Fibroblast of pulmonary artery (primary cell): ENCODE results near the gene COX6B1.
"Not testable (repeated sequence)": the region's sequence is repeated elsewhere in the genome, so short reads cannot be mapped to it uniquely, and the experiment has no call there.

Source experiments
- DNase-seq: peaks from one replicate; pipeline ENCODE4 v3.0.0-alpha.2; 2010; ENCODE audit warnings: low read depth
- H3K4me3 ChIP-seq: replicated peaks from 2 replicates; pipeline ENCODE4 v1.5.1; 2011; ENCODE audit warnings: low read depth, mild to moderate bottlenecking, control low read depth, low read length, moderate library complexity
- TF ChIP-seq, protein P1 (sequence below): IDR thresholded peaks from 2 replicates; pipeline ENCODE4 v1.5.1; 2011; ENCODE audit warnings: mild to moderate bottlenecking, control low read depth, low read length, inconsistent platforms; ENCODE audit errors: missing control alignments

The COX6B1 gene

DNA sequence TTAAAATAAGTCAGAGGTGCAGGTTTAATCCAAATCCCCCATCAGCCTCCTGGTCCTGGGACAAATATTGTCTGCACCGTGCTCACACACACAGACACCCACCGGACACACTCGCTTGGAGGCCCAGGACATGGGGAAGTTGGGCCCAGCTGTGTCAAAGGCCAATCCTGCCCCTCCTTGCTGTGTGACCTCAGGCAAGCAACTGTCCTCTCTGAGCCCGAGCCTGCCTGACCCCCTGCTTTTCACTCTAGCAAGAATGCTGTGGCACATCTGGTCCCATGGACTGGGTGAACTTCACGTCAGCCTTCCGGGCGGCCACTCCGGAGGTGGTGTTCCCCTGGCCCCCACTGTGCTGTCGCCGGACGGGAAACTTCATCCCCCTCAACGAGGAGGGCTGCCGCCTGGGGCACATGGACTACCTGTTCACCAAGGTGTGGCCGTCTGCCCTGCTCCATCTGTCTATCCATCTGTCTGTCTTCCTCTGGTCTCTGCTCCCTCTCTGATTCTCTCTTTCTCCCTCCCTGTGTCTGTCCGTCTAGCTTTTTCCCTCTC lies 27.5 kb downstream of the COX6B1 start:
- TF ChIP-seq, protein P1, sequence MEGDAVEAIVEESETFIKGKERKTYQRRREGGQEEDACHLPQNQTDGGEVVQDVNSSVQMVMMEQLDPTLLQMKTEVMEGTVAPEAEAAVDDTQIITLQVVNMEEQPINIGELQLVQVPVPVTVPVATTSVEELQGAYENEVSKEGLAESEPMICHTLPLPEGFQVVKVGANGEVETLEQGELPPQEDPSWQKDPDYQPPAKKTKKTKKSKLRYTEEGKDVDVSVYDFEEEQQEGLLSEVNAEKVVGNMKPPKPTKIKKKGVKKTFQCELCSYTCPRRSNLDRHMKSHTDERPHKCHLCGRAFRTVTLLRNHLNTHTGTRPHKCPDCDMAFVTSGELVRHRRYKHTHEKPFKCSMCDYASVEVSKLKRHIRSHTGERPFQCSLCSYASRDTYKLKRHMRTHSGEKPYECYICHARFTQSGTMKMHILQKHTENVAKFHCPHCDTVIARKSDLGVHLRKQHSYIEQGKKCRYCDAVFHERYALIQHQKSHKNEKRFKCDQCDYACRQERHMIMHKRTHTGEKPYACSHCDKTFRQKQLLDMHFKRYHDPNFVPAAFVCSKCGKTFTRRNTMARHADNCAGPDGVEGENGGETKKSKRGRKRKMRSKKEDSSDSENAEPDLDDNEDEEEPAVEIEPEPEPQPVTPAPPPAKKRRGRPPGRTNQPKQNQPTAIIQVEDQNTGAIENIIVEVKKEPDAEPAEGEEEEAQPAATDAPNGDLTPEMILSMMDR: no peak
- no peak for DNase-seq
- no peak overlapping the region for H3K4me3 ChIP-seq

DNA sequence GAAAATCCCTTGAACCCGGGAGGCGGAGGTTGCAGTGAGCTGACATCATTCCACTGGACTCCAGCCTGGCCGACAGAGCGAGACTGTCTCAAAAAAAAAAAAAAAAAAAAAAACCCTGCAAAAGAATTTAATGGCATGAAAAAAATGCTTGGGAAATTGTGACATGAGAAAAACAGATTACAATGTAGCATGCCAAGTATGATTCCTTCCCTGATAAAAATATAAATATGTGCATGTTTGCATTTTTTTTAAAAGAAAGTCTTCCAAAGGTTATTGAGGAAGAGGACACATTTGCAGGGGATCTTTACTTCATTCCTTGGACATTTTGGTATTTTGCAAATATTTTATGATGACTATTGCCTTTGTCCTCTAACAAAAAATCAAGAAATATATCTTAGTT lies 41.7 kb downstream of the COX6B1 start:
- DNase-seq: no peak

DNA sequence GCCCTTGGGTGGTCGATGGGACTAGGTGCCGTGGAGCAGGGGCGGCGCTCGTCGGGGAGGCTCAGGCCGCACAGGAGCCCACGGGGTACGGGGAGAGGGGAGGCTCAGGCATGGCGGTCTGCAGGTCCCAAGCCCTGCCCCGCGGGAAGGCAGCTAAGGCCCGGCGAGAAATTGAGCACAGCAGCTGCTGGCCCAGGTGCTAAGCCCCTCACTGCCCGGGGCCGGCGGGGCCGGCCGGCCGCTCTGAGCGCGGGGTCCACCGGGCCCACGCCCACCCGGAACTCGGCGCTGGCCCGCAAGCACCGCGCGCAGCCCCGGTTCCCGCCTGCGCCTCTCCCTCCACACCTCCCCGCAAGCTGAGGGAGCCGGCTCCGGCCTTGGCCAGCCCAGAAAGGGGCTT lies 43.0 kb downstream of the COX6B1 start:
- not testable (repeated sequence) for H3K4me3 ChIP-seq, DNase-seq

More for the DNA sequence above, 41.7 kb downstream of the COX6B1 start:
- no peak overlapping the region for H3K4me3 ChIP-seq
- TF ChIP-seq, protein P1: no peak

DNA sequence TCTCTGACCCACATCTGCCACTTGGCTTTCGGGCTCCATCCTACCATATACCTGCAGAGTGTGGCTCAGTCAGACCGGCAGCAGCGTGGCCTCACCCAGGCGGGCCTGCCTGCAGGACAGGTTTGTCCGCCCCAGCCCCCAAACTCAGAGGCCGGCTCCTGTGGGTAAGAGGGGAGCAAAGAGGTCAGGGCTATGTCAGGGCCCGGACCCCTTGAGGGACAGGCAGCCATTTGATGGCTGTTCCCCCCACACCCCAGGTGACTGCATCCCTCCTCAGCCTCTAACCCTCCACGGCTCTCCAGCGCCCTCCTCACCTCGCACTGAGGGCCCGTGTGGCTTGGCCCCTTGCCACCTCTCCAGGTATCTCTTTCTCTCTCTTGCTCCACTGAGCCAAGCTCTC lies 43.9 kb downstream of the COX6B1 start:
- TF ChIP-seq, protein P1: no peak
- DNase-seq: no peak
- H3K4me3 ChIP-seq: no peak overlapping the region

DNA sequence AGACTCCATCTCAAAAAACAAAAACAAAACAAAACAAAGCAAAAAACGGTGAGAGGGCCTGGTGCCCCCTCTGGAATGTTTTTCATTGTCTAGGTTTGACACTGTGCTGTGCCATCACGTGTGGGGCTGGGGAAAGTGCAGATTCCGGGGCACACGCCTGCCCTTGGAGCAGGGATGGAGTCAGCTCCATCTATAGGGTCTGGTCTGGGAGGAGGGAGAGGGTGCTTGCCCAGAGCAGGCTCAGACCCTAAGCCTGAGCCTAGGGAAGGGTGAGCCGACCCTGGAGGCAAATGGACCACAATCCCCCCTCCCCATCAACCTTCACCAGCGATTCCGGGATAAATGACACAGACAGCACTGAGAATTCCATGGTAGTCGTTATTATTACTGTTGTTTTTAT lies 45.3 kb downstream of the COX6B1 start:
- TF ChIP-seq, protein P1: no peak
- H3K4me3 ChIP-seq: no peak overlapping the region
- DNase-seq: no peak

DNA sequence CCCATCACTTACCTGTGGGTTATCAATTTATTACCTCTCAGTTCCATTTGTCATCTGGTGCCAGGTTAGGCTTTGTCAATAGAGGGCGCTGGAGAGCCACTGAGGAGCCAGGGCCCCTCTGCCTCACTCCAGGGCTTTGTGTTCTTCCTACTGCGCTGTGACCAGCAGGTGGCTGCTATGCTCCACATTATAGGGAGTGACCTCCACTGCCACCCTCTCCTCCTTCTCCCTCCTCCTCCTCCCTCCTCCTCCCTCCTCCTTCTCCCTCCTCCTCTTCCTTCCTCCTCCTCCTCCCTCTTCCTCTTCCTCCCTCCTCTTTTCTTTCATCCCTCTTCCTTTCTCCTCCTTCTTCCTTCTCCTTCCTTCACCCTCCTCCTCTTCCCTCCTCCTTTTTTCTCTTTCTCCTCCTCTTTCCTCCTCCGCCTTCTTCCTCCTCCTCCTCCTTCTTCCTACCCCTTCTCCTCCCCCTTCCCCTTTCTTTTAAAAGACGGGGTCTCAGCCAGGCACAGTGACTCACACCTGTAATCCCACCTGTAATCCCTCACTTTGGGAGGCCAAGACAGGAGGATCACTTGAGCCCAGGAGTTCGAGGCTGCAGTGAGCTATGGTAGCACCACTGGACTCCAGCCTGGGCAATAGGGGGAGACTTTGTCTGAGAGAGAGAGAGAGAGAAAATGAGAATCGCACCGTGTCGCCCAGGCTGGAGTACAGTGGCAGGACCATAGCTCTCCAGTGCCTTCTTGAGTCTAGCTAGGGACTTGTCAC lies 45.9 kb downstream of the COX6B1 start:
- TF ChIP-seq, protein P1: peak; percentile 99
- peak; percentile 87 for DNase-seq
- H3K4me3 ChIP-seq: no peak overlapping the region

DNA sequence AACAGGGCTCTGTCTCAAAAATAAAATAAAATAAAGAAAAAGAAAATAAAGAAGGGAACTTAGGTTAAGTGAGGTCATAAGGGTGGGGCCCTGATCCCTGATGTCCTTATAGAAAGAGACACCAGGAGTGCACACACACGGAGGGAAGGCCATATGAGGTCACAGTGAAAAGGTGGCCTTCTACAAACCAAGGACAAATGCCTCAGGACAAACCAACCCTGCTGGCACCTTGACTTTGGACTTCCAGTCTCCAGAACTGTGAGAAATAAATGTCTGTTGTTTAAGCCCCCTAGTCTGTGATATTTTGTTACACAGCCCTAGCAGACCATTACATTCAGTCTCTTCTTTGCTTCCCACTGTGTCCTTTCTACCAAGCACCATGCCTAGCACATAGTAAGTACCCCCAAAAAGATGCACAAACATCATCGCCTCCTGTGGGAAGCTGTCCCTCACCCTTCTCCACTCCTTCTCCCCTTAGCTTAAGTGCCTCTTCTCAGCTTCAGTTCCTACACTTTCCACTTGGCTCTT lies 47.8 kb downstream of the COX6B1 start:
- H3K4me3 ChIP-seq: no peak overlapping the region
- no peak for DNase-seq
- TF ChIP-seq, protein P1: no peak
